GM12873 (cell line): ENCODE measurements around the gene ADGRA3.

Source experiments
- CTCF ChIP-seq: IDR thresholded peaks from 2 replicates; pipeline ENCODE4 v1.5.1; 2012; ENCODE audit warnings: low read depth, mild to moderate bottlenecking, moderate library complexity, low read length, control low read depth; ENCODE audit not compliant: insufficient read depth; ENCODE audit errors: missing control alignments

ADGRA3 gene

GRCh38 chr4:22458098-22458497 is 57.8 kb downstream of the ADGRA3 start:
- no peak for TF ChIP-seq CTCF

- no peak for TF ChIP-seq CTCF
Observed at GRCh38 chr4:22457348-22457747, 58.5 kb downstream of the ADGRA3 start.

- no peak for TF ChIP-seq CTCF
Observed at GRCh38 chr4:22456291-22456690, 59.6 kb downstream of the ADGRA3 start.

- TF ChIP-seq CTCF = no peak
Observed at GRCh38 chr4:22454955-22455354, 60.9 kb downstream of the ADGRA3 start.

GRCh38 chr4:22454216-22454838 is 61.5 kb downstream of the ADGRA3 start:
- no peak for TF ChIP-seq CTCF

- no peak for TF ChIP-seq CTCF
Observed at GRCh38 chr4:22444813-22445212, 71.1 kb downstream of the ADGRA3 start.

- no peak for TF ChIP-seq CTCF
Observed at GRCh38 chr4:22442956-22443355, 72.9 kb downstream of the ADGRA3 start.
